Neuronal stem cell (in vitro differentiated cells): Measurements from ENCODE around the gene KIR3DL2.
"Not testable (repeated sequence)": the region's sequence is repeated elsewhere in the genome, so short reads cannot be mapped to it uniquely, and the experiment has no call there.

ENCODE experiments used
- DNase-seq: peaks from one replicate; pipeline ENCODE4 v3.0.0-alpha.2; 2013; ENCODE audit warnings: low spot score
- H2AFZ ChIP-seq: one replicate; pipeline ENCODE4 v1.6.1; 2013; ENCODE audit warnings: mild to moderate bottlenecking, low read length, inconsistent platforms
- H2AK5ac ChIP-seq: 2 replicates; pipeline ENCODE4 v1.6.1; 2013; ENCODE audit warnings: low read depth, mild to moderate bottlenecking, inconsistent platforms, low read length, moderate library complexity, mixed read lengths
- H2BK120ac ChIP-seq: 2 replicates; pipeline ENCODE4 v1.6.1; 2013; ENCODE audit warnings: low read depth, mild to moderate bottlenecking, inconsistent platforms, low read length, moderate library complexity, mixed read lengths
- H2BK12ac ChIP-seq: one replicate; pipeline ENCODE4 v1.6.1; 2013; ENCODE audit warnings: low read length, inconsistent platforms
- H2BK15ac ChIP-seq: 2 replicates; pipeline ENCODE4 v1.6.1; 2013; ENCODE audit warnings: mild to moderate bottlenecking, low read length, inconsistent platforms, mixed read lengths
- H2BK5ac ChIP-seq: one replicate; pipeline ENCODE4 v1.6.1; 2013; ENCODE audit warnings: inconsistent platforms, mild to moderate bottlenecking, low read length, moderate library complexity
- H3K14ac ChIP-seq: one replicate; pipeline ENCODE4 v1.6.1; 2013; ENCODE audit warnings: low read length, inconsistent platforms
- H3K18ac ChIP-seq: 2 replicates; pipeline ENCODE4 v1.6.1; 2013; ENCODE audit warnings: low read length, inconsistent platforms
- H3K23ac ChIP-seq: 2 replicates; pipeline ENCODE4 v1.6.1; 2013; ENCODE audit warnings: low read depth, mild to moderate bottlenecking, mixed read lengths, low read length, inconsistent platforms; ENCODE audit not compliant: poor library complexity
- H3K27ac ChIP-seq: replicated peaks from 3 replicates; pipeline ENCODE4 v1.5.1; 2013; ENCODE audit warnings: low read length, inconsistent platforms
- H3K27me3 ChIP-seq, 3 experiments: 2 replicates each; pipeline ENCODE4 v1.6.1; 2013; ENCODE audit warnings: low read length in 3 of 3, mild to moderate bottlenecking in 2 of 3, inconsistent platforms in 1 of 3, low read depth in 1 of 3, mixed read lengths in 1 of 3, moderate library complexity in 1 of 3; ENCODE audit not compliant: control insufficient read depth in 3 of 3, insufficient read depth in 3 of 3
- H3K36me3 ChIP-seq, 2 donors: replicated peaks in 1 of 2; 2 replicates each; pipeline ENCODE4 v1.6.1; 2013; ENCODE audit warnings: low read length in 2 of 2; ENCODE audit not compliant: control insufficient read depth in 2 of 2, insufficient read depth in 2 of 2
- H3K4ac ChIP-seq: 2 replicates; pipeline ENCODE4 v1.6.1; 2013; ENCODE audit warnings: inconsistent platforms, mild to moderate bottlenecking, low read length, moderate library complexity
- H3K4me1 ChIP-seq, 2 donors: 1 replicate in 1 of 2; 2 replicates in 1 of 2; pipeline ENCODE4 v1.6.1; 2013; ENCODE audit warnings: low read length in 2 of 2, low read depth in 1 of 2; ENCODE audit not compliant: control insufficient read depth in 2 of 2, insufficient read depth in 1 of 2
- H3K4me2 ChIP-seq: one replicate; pipeline ENCODE4 v1.6.1; 2013; ENCODE audit warnings: mild to moderate bottlenecking, low read length, inconsistent platforms; ENCODE audit not compliant: insufficient read depth, poor library complexity, severe bottlenecking
- H3K4me3 ChIP-seq, 2 donors: 2 replicates each; pipeline ENCODE4 v1.5.1; 2013; ENCODE audit warnings: low read length in 2 of 2, mild to moderate bottlenecking in 2 of 2, inconsistent platforms in 1 of 2, moderate library complexity in 1 of 2
- H3K79me1 ChIP-seq: one replicate; pipeline ENCODE4 v1.6.1; 2013; ENCODE audit warnings: low read depth, mild to moderate bottlenecking, inconsistent platforms, low read length, moderate library complexity
- H3K9ac ChIP-seq: one replicate; pipeline ENCODE4 v1.6.1; 2013; ENCODE audit warnings: mild to moderate bottlenecking, low read depth, low read length, inconsistent platforms; ENCODE audit not compliant: poor library complexity
- H3K9me3 ChIP-seq, 2 donors: replicated peaks in 1 of 2; 2 replicates each; pipeline versions ENCODE3 to v1.6.1; 2013; ENCODE audit warnings: low read length in 2 of 2, mild to moderate bottlenecking in 2 of 2, inconsistent platforms in 1 of 2, low read depth in 1 of 2, mixed read lengths in 1 of 2, moderate library complexity in 1 of 2; ENCODE audit not compliant: control insufficient read depth in 2 of 2, insufficient read depth in 1 of 2
- H4K8ac ChIP-seq: one replicate; pipeline ENCODE4 v1.6.1; 2013; ENCODE audit warnings: low read depth, mild to moderate bottlenecking, inconsistent platforms, low read length, moderate library complexity
- H4K91ac ChIP-seq: one replicate; pipeline ENCODE4 v1.6.1; 2013; ENCODE audit warnings: low read length, low read depth, mild to moderate bottlenecking, inconsistent platforms; ENCODE audit not compliant: poor library complexity
- WGBS, 2 donors: extraction: QIAGEN DNeasy Blood & Tissue Kit; methylation state at CpG; one replicate each; pipeline ENCODE4 v1.1.7; 2013; ENCODE audit warnings: missing lambda C conversion rate in 2 of 2, mixed read lengths in 1 of 2; ENCODE audit not compliant: insufficient read length in 2 of 2, insufficient replicate concordance in 1 of 2; ENCODE audit errors: extremely low coverage in 2 of 2; 5-methylcytosine and 5-hydroxymethylcytosine counted together

Gene KIR3DL2

GRCh38 chr19:54894106-54894505 lies 43.9 kb downstream of the KIR3DL2 start:
- not testable (repeated sequence) for H3K4me3 ChIP-seq
- WGBS, 2 donors, result no CpG with 5 or more reads among the region's 16 CpGs

GRCh38 chr19:54896036-54896435 lies 45.8 kb downstream of the KIR3DL2 start:
- Histone ChIP-seq H2BK120ac (no peak overlapping the region), H3K79me1 (no peaks in the 10 kb centered on the region), H4K91ac (no peak overlapping the region), H3K4me2 (no peak overlapping the region), H3K14ac (no peak overlapping the region), H2AFZ (no peak overlapping the region), H3K4ac (no peak overlapping the region), H3K27ac (no peak overlapping the region), H2BK12ac (no peak overlapping the region), H3K4me3 (no peak overlapping the region), H2BK5ac (no peak overlapping the region), H3K18ac (no peak overlapping the region), H2BK15ac (no peak overlapping the region), H4K8ac (no peak overlapping the region), H3K23ac (no peak overlapping the region), H2AK5ac (no peak overlapping the region), H3K9me3 (no peaks in the 10 kb centered on the region), H3K27me3 (peaks cover 0 to 6% (median 0%) of the 10 kb centered on the region in 3 experiments), H3K36me3 (no peaks in the 10 kb centered on the region), H3K4me1 (no peaks in the 10 kb centered on the region), H3K9ac (no peak overlapping the region)
- DNase-seq, result no peak
- WGBS, 2 donors, result no CpG with 5 or more reads among the region's 2 CpGs

More at GRCh38 chr19:54894106-54894505, 43.9 kb downstream of the KIR3DL2 start:
- DNase-seq, H2BK15ac ChIP-seq, H2BK5ac ChIP-seq, H3K4ac ChIP-seq, H2BK120ac ChIP-seq, H2BK12ac ChIP-seq, H3K9me3 ChIP-seq, H3K27ac ChIP-seq, H3K18ac ChIP-seq, H2AFZ ChIP-seq, H3K23ac ChIP-seq, H3K4me1 ChIP-seq, H3K4me2 ChIP-seq, H4K8ac ChIP-seq, H3K36me3 ChIP-seq, H4K91ac ChIP-seq, H3K79me1 ChIP-seq, H3K9ac ChIP-seq, H2AK5ac ChIP-seq, H3K27me3 ChIP-seq, H3K14ac ChIP-seq: not testable (repeated sequence)

GRCh38 chr19:54898685-54899084 lies 48.4 kb downstream of the KIR3DL2 start:
- not testable (repeated sequence) for H2AFZ ChIP-seq, H3K27ac ChIP-seq, H3K9me3 ChIP-seq

GRCh38 chr19:54899646-54900045 lies 49.4 kb downstream of the KIR3DL2 start:
- not testable (repeated sequence) for H3K9me3 ChIP-seq, H3K4me2 ChIP-seq, H3K4ac ChIP-seq, H2BK120ac ChIP-seq, DNase-seq, H3K4me1 ChIP-seq, H4K8ac ChIP-seq, H3K23ac ChIP-seq, H3K36me3 ChIP-seq, H2AK5ac ChIP-seq, H3K9ac ChIP-seq, H3K27ac ChIP-seq, H3K18ac ChIP-seq, H3K27me3 ChIP-seq, H4K91ac ChIP-seq, H3K14ac ChIP-seq, H2AFZ ChIP-seq, H2BK5ac ChIP-seq, H3K79me1 ChIP-seq, H2BK12ac ChIP-seq, H2BK15ac ChIP-seq, H3K4me3 ChIP-seq
- WGBS, 2 donors, result no CpG with 5 or more reads among the region's 9 CpGs

More at GRCh38 chr19:54898685-54899084, 48.4 kb downstream of the KIR3DL2 start:
- H3K14ac ChIP-seq, H3K36me3 ChIP-seq, DNase-seq, H2BK15ac ChIP-seq, H3K27me3 ChIP-seq, H4K91ac ChIP-seq, H3K4me1 ChIP-seq, H4K8ac ChIP-seq, H2AK5ac ChIP-seq, H3K4ac ChIP-seq, H2BK5ac ChIP-seq, H3K4me2 ChIP-seq, H2BK120ac ChIP-seq, H2BK12ac ChIP-seq, H3K79me1 ChIP-seq, H3K9ac ChIP-seq, H3K4me3 ChIP-seq, H3K23ac ChIP-seq, H3K18ac ChIP-seq: not testable (repeated sequence)
- no CpG with 5 or more reads among the region's 7 CpGs for WGBS, 2 donors
